Activated B cell treated with CpG ODN at 0.5 μM for 24 hours (primary cell): ENCODE results near the gene NPEPL1. TPM values are rescaled to one million over a fixed set of nuclear protein-coding genes. Genes with fewer than 3 reads are reported as not detected.
"Not testable (repeated sequence)": the region's sequence is repeated elsewhere in the genome, so short reads cannot be mapped to it uniquely, and the experiment has no call there.

ENCODE experiments used
- ATAC-seq: fragments of 200-7000 bp; cut with Tn5 transposase; one replicate; pipeline ENCODE4 v1.10.0; 2021; ENCODE audit warnings: low read depth, mild to moderate bottlenecking, moderate library complexity
- CTCF ChIA-PET: fragments of 350-600 bp; sonication (Branson Sonifier 250); formaldehyde crosslinking; loops from one replicate; lab custom pipeline; 2021; ENCODE audit warnings: antibody characterized with exemption; lab: Charles Lee
- POLR2A ChIA-PET: fragments of 350-600 bp; sonication (Branson Sonifier 250); formaldehyde crosslinking; loops from one replicate; lab custom pipeline; 2021; ENCODE audit warnings: antibody characterized with exemption; lab: Charles Lee
- DNase-seq: peaks from one replicate; pipeline ENCODE4 v3.0.0; 2022
- H3K27ac Mint-ChIP-seq: one replicate; pipeline ENCODE4 v1.8.0; 2020; ENCODE audit warnings: mixed read lengths
- H3K27me3 Mint-ChIP-seq: one replicate; pipeline ENCODE4 v1.8.0; 2021; ENCODE audit warnings: mixed read lengths
- H3K36me3 Mint-ChIP-seq: one replicate; pipeline ENCODE4 v1.8.0; 2021; ENCODE audit warnings: low read depth, mixed read lengths
- H3K4me1 Mint-ChIP-seq: one replicate; pipeline ENCODE4 v1.8.0; 2021; ENCODE audit warnings: mixed read lengths
- H3K4me3 Mint-ChIP-seq: one replicate; pipeline ENCODE4 v1.8.0; 2020; ENCODE audit warnings: mild to moderate bottlenecking, mixed read lengths
- H3K9me3 Mint-ChIP-seq: one replicate; pipeline ENCODE4 v1.8.0; 2020; ENCODE audit warnings: mixed read lengths
- intact Hi-C: fragments of 100-400 bp; cut with micrococcal nuclease; formaldehyde crosslinking; loops from one replicate; pipeline ENCODE4 v1.15.1; 2024
- total RNA-seq: library from RNA; stranded (reverse); gene quantifications from 2 replicates; pipeline ENCODE4 v1.2.3, GENCODE V29; 2022
- TF ChIP-seq, protein P1 (sequence below): fragments of 200-600 bp; IDR thresholded peaks from one replicate; pipeline ENCODE4 v1.8.0; 2022; ENCODE audit warnings: antibody characterized with exemption, mild to moderate bottlenecking

NPEPL1 gene
- total RNA-seq, 1 donor from 2014 or later = 21.5 TPM

DNA sequence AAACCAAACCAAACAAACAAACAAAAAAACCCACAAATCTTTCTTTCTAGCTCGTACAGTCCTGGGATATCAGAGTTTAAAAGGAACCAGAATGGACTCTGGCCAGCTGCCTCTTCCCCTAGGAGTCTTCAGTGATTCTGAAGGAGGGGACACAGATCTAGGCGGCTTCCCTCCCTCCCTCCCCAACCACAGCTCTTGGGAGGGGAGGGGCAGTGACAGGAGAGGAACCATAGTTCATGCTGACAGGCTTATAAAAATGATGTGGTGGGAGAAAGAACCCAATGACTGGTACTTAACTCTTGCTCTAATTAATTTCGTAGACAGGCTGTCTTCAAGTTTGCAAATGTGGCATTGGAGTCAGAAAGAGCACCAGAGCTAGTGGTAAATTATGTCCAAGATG is 56.0 kb downstream of the NPEPL1 start:
- ChIA-PET POLR2A (no interaction called here), CTCF (no interaction called here)
- Mint-ChIP-seq H3K27ac (no peak overlapping the region), H3K9me3 (no peaks in the 10 kb centered on the region), H3K27me3 (peaks cover 25% of the 10 kb centered on the region), H3K4me3 (no peak overlapping the region), H3K36me3 (no peaks in the 10 kb centered on the region), H3K4me1 (no peaks in the 10 kb centered on the region)
- DNase-seq = no peak
- TF ChIP-seq, protein P1, sequence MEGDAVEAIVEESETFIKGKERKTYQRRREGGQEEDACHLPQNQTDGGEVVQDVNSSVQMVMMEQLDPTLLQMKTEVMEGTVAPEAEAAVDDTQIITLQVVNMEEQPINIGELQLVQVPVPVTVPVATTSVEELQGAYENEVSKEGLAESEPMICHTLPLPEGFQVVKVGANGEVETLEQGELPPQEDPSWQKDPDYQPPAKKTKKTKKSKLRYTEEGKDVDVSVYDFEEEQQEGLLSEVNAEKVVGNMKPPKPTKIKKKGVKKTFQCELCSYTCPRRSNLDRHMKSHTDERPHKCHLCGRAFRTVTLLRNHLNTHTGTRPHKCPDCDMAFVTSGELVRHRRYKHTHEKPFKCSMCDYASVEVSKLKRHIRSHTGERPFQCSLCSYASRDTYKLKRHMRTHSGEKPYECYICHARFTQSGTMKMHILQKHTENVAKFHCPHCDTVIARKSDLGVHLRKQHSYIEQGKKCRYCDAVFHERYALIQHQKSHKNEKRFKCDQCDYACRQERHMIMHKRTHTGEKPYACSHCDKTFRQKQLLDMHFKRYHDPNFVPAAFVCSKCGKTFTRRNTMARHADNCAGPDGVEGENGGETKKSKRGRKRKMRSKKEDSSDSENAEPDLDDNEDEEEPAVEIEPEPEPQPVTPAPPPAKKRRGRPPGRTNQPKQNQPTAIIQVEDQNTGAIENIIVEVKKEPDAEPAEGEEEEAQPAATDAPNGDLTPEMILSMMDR = no peak
- ATAC-seq = no peak
- intact Hi-C loops = no loop called here

DNA sequence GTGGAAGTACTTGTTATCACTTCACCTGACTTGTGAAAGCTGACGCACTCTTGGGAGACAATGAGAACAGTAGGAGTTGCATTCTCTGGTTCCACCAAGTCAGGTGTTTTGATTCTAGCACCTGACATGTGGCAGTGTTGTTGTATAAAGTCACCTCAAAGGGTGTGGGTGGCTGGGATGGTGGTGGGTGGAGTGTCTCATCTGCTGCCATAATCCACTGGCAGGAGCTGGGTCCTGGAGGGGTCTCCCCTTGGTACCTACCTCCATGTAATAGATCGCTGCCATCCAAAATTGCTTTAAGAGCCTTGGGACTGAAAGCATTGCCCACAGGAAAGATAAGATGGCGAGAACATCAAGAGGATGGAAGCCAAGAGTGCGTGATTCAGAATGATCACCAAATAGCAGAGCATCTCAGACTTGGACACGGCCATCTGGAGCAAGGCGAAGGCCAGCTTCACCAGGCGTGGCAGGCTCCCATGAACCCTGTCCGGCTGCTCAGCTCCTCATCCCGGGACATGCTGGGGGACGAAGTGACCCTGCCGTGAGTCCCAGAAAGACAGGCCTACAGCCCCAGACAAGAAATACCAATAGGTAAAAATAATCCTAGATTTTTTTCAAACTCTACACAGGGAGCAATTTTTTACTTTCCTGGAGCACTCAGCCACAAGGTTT is 56.6 kb downstream of the NPEPL1 start:
- POLR2A ChIA-PET = no interaction called here
- intact Hi-C loops = no loop called here
- ATAC-seq (no peak), DNase-seq (no peak)
- no peak overlapping the region for H3K27ac Mint-ChIP-seq
- H3K9me3 Mint-ChIP-seq = no peaks in the 10 kb centered on the region
- no peaks in the 10 kb centered on the region for H3K4me1 Mint-ChIP-seq
- H3K4me3 Mint-ChIP-seq = no peak overlapping the region
- H3K27me3 Mint-ChIP-seq = peaks cover 25% of the 10 kb centered on the region
- no peaks in the 10 kb centered on the region for H3K36me3 Mint-ChIP-seq
- TF ChIP-seq, protein P1 = no peak
- CTCF ChIA-PET = no interaction called here

DNA sequence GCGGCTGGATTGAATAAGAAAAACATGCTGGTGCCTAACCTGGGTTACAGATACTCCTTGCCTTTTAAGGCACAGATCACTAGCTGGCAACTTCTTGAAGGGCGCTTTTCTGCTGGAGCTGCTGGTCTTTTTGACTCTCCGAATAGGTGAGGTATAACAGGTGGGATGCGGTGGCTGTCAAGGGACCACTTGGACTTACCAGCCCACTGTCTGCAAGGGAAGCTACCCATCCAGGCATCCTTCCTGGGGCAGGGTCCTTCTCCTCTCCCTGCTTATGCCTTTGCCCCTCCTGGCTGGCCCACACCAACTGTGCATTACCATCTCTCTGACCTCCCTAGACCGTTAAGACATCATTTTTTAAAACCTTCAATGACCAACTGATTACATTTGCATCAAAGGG is 57.4 kb downstream of the NPEPL1 start:
- TF ChIP-seq, protein P1 = no peak
- DNase-seq (no peak), ATAC-seq (no peak)
- Mint-ChIP-seq H3K27ac (no peak overlapping the region), H3K4me3 (no peak overlapping the region), H3K36me3 (no peaks in the 10 kb centered on the region), H3K4me1 (no peaks in the 10 kb centered on the region), H3K27me3 (peaks cover 25% of the 10 kb centered on the region), H3K9me3 (no peaks in the 10 kb centered on the region)
- CTCF ChIA-PET = no interaction called here
- intact Hi-C loops = no loop called here
- POLR2A ChIA-PET = no interaction called here

DNA sequence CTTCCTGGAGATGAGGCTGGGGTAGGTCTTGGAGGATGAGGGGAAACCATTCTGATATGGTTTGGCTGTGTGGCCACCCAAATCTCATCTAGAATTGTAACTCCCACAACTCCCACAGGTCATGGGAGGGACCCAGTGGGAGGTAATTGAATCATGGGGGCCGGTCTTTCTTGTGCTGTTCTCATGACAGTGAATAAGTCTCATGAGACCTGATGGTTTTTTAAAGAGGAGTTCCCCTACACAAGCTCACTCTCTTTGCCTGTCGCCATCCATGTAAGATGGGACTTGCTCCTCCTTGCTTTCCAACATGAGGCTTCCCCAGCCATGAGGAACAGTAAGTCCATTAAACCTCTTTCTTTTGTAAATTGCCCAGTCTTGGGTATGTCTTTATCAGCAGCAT is 58.1 kb downstream of the NPEPL1 start:
- H3K27ac Mint-ChIP-seq, H3K4me1 Mint-ChIP-seq, ATAC-seq, H3K9me3 Mint-ChIP-seq, H3K4me3 Mint-ChIP-seq, POLR2A ChIA-PET, CTCF ChIA-PET, H3K36me3 Mint-ChIP-seq, intact Hi-C loops, DNase-seq: not testable (repeated sequence)
- H3K27me3 Mint-ChIP-seq = peaks cover 24% of the 10 kb centered on the region

DNA sequence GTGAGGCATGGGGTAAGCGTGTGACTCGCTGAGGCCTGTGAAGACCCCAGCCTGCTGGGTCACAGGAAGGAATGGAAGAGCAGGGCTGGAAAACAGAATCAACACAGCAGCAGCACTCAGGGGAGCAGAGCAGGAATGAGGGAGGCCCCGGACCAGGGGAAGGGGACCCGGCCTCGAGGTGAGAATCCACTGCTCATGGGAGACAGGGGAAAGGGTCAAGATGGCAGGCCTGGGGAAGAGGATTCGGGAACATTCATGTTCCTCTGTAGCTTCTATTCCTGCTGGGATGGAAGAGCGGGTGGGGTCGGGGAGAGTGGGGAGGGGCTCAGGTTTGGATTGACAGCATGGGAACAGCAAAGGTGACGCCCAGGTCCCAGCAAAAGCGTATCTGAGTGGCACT is 59.4 kb downstream of the NPEPL1 start:
- Mint-ChIP-seq H3K4me3 (no peak overlapping the region), H3K27ac (no peak overlapping the region), H3K9me3 (no peaks in the 10 kb centered on the region), H3K4me1 (no peaks in the 10 kb centered on the region), H3K36me3 (no peaks in the 10 kb centered on the region), H3K27me3 (peaks cover 23% of the 10 kb centered on the region)
- CTCF ChIA-PET = no interaction called here
- POLR2A ChIA-PET = no interaction called here
- ATAC-seq = no peak
- TF ChIP-seq, protein P1 = no peak
- intact Hi-C loops = no loop called here
- DNase-seq = no peak

DNA sequence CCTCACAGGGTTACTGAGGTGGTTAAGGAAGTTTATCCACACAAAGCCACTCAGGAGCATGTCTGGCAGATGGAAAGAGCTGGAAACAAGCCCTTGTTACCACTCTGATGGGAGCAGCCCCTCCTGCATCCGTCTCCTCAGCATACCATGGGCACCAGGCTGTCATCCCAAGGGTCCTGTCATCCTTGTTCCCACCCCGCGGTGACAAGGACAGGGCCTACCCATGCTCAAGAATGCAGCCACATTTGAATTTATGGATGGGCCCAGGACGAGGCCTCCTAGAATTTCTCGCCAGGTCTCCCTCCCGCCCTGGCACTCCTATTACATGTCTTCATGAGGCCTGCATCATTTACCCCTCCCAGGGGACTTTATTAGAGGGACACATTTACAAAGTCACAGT is 60.0 kb downstream of the NPEPL1 start:
- CTCF ChIA-PET = no interaction called here
- POLR2A ChIA-PET = no interaction called here
- Mint-ChIP-seq H3K4me3 (no peak overlapping the region), H3K9me3 (no peaks in the 10 kb centered on the region), H3K4me1 (no peaks in the 10 kb centered on the region), H3K36me3 (no peaks in the 10 kb centered on the region), H3K27ac (no peak overlapping the region), H3K27me3 (peaks cover 23% of the 10 kb centered on the region)
- DNase-seq = no peak
- intact Hi-C loops = no loop called here
- TF ChIP-seq, protein P1 = no peak
- ATAC-seq = no peak
